Measurements from ENCODE around the gene DOCK7.
A peak's percentile ranks its signal among the peaks of the same experiment; 100 is the strongest.
"Not testable (repeated sequence)": the region's sequence is repeated elsewhere in the genome, so short reads cannot be mapped to it uniquely, and the experiment has no call there.

DOCK7 gene

DNA sequence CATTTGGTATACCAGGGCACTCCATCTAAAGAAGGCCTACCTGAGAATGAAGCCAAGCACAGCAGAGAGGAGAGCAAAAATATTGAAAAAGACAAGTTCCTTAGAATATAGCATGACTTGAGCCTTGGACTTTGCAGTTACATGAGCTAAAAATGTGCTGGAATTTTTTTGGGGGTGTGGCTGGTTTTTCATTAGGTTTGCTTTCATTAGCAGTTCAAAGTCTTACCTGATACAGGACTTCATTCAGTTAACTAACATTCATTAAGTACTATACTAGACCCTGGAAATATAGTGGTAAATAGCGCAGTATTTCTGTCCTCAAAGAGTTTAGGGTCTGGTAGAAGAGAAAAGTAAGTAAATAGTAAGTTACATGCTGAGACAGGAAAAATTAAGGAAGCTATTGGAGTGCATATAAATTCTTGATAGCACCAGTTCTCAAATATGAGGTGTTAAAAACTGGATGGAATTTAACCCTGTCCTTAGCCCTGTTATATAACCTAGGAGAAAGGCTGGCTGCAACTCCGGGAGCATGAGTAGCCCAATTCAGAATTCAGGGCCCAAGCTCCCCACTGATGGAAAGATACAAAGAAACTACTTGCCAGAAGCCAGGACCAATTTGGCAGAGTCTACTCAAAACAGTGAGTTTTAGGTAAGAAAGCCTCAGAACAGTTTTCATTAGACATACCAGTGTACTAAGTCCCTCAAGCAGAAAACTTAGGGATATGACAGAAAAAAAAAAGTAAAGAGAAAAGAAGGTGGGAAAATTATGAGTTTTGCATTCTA lies 3.1 kb upstream of the DOCK7 start:
- DNase-seq (ENCODE audit: low read depth), result no peak

DNA sequence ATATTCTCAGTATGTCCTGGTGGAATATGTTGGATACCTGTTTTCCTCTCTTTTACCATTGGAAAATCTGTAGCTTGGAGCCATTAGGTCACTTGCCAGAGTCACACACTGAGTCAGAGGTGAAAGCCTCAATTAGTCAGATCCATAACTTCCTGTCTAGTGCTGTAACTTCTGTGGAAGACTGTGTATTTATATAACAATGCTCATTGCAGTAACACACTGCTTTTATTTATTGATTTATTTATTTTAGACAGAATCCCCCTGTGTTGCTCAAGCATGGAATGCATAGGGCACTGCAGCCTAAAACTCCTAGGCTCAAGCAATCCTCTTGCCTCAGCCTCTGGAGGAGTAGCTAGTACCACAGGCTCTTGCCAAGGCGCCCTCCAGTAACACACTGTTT lies 1.3 kb upstream of the DOCK7 start:
- no peak for DNase-seq (ENCODE audit: low read depth)

DNA sequence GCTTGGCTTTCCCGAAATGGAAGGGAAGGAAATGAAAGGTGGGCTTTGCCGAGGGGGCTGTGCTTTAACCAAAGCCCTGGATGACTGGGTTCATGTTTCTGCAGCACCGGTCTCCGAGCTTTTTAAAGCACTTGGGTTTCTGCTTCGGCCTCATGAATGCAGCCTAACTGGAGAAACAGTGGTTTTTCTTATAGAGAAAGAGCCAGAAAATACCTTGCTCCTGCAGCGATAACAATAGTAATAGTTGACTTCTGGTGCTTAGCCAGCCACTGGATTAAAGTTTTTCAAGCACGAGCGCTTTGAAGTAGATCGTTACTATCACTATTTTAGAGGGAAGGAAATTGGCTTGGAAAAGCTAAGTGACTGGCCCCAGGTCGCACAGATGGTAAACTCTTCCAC lies 500 bp upstream of the DOCK7 start:
- DNase-seq (ENCODE audit: low read depth), result no peak

DNA sequence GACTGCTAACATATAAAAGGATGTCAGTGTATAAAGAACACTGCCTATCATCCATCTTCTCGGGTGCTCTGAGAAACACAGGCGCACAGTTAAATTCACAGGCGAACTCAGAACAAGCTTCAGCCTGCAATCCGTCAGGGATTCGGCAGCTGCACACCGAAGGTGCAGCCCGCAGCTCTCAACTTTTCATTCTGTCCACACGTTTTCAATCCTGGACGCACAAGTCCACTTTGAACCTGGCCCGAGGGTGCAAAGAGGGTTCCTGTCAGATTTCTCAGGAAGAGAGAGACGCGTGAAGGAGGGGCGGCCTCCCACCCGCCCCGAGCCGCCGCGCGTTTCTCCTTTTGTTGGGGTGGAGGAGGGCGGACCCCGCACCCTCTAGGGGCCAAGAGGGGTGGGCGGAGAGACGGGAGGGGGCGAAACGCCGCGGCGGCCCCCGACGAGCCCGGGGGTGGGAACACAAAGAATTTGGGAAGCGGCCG lies 724 bp downstream of the DOCK7 start:
- no peak for DNase-seq (ENCODE audit: low read depth)

DNA sequence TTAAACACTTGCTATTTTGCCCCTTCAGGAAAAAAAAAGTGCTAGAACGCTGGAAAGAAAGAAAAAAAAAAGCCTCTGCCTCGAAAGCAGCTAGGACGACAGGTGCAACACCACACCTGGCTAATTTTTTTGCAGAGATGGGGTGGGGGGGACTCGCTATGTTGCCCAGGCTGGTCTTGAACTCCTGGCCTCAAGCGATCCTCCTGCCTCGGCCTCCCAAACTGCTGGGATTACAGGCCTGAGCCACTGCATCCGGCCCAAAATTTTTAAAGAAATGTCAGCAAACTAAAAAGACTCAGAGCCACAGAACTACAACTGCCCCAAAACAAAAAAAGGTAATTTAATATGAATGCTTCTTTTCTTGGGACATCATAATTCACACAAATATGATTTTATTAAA lies 1.4 kb downstream of the DOCK7 start:
- DNase-seq (ENCODE audit: low read depth), result no peak

DNA sequence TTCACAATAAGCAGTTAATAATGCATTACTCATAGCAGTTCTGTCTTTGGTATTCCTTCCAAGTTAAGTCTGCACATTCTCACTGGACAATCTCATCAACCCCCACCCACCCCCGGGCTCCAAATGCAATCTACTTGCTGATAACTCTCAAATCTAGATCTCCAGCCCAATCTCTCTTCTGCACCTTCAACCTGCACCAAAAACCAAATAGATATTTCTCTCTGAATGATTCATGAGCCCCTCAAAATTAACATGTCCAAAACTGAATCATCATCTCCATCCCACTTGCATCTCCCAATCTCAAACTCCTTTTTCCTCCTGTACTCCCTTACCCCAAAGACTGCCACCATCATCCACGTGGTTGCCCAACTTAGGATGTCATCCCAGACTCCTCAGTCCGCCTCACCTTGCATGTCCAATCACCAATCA lies 2.7 kb downstream of the DOCK7 start:
- DNase-seq (ENCODE audit: low read depth), result no peak

DNA sequence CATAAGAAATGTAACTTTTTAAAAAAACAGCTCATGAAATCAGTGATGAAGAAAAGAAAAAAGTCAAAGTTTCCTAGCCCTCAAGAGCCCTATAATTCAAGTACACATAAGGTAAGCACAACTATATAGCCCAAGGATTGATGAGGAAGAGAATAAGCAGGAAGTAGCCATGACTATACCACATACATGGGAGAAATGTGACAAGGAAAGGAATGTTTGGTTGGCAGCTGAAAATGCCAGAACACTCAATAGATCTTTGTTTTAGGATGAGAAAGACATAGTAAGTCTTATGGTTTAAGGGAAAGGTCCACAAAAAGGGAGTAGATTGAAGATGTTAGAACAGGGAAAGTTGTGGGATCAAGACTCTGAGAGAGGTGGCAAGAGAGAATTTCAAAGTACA lies 5.7 kb downstream of the DOCK7 start:
- no peak for DNase-seq (ENCODE audit: low read depth)

DNA sequence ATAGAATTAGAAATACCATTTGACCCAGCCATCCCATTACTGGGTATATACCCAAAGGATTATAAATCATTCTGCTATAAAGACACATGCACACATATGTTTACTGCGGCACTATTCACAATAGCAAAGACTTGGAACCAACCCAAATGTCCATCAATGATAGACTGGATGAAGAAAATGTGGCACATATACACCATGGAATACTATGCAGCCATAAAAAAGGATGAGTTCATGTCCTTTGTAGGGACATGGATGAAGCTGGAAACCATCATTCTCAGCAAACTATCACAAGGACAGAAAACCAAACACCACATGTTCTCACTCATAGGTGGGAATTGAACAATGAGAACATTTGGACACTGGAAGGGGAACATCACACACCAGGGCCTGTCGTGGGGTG lies 7.2 kb downstream of the DOCK7 start:
- DNase-seq (ENCODE audit: low read depth), result not testable (repeated sequence)

DNA sequence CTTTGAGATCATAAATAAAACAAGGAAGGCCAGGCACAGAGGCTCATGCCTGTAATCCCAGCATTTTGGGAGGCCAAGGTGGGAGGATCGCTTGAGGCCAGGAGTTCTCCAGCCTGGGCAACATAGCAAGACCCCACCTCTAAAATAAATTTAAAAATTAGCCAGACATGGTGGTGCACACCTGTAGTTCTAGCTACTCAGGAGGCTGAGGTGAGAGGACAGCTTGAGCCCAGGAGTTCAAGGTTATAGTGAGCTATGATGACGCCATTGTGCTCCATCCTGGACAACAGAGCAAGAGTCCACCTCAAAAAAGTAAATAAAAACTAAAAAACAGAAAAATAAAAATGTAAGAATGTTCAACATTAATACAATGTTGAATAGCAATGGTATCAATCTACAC lies 10.4 kb downstream of the DOCK7 start:
- not testable (repeated sequence) for DNase-seq (ENCODE audit: low read depth)

DNA sequence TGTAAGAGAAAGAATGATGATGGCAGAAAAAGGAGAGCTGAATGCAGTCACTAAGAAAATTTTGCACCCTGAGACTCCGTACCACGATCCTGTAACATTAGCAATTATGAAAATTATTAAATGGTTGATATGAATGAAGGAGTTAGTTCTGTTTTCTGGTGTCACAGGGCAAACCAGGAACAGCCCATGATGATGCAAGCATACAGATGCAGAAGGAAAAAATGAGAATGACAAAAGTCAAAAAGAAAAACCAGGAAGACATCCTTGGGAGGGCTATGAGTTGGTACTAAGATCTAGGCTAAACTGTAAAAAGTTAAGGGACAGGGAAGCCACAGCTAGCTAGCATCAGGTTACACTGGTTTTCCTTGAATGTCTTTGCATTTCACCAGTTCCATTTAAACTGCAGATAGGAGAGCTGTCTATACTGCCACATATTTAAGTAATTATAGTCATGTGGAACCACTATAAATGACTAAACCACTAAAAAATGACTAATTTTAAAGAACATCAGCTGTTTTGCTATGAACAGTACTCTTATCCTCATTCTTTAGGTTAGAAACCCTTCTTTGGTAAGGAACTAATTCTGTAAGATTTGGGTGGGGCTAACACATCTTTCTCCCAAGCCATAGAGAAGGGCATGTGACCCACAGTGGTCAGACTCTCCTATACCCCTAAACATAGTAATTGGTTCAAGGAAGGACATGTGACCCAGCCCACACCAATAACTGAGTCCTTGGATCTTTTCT lies 11.4 kb downstream of the DOCK7 start:
- DNase-seq (ENCODE audit: low read depth), result no peak

DNA sequence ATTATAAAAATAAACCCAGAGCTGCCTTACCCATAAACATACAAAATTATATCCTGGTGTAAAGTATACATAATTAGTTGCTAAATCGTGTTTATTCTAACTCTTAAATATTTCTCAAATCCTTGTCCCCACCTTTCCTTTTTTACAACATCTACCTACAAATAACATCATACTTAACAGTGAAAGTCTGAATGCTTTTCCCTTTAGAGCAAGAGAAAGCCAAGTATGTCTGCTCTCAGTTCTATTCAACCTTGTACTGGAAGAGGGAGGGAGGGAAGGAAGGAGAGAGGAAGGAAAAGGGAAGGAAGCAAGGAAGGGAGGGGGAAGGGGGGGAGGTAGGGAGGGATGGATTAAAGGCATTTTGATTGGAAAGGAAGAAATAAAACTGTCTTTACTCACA lies 14.6 kb downstream of the DOCK7 start:
- no peak for DNase-seq (ENCODE audit: low read depth)

DNA sequence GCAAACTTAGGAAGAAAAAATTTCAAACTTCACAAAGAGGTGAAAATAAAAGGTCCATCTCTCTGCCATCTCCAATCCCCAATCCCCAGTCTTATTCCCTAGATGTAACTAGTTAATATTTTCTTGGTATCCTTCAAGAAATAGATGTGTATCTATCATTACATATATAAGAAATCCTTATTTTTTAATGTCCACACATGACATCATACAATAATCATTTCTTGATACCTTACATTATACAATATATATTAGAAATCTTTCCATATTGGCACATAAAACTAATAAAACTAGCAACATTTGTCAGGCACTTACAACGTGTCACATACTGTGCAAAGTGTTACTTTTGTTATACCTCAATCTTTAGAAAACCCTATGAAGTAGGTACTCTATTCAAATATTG lies 16.2 kb downstream of the DOCK7 start:
- no peak for DNase-seq (ENCODE audit: low read depth)

DNA sequence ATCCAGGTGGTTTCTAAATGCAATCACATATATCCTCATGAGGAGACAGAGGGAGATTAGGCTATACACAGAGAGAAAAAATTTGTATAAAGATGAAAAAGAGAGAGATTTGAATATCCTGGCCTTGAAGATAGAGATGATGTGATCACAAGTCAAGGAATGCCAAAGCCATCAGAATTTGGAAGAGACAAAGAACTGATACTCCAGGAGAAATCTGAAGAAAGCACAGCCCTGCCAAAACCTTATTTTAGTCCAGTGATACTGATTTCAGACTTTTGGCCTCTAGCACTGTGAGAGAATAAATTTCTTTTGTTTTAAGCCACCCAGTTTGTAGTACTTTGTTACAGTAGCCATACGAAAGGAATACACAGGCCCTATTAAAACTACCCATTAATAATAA lies 33.4 kb downstream of the DOCK7 start:
- DNase-seq (ENCODE audit: low read depth), result no peak

DNA sequence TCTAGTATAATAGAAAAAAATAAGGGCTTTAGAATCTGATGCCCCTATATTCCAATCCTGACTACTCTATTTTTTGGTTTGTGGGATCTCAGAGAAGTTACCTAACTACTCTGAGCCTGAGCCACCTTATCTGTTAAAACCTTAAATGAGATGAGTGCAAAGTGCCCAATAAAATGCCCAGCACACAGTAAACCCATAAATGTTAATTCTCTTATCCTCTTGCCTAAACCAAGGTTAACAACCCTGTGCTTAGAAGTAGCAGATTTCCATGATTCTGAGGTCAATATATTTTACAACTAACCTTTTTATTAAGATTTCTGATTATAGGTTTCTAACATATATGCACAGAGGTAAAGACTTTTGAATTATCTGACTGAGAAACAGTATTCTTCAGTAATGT lies 35.8 kb downstream of the DOCK7 start:
- DNase-seq (ENCODE audit: low read depth), result no peak

DNA sequence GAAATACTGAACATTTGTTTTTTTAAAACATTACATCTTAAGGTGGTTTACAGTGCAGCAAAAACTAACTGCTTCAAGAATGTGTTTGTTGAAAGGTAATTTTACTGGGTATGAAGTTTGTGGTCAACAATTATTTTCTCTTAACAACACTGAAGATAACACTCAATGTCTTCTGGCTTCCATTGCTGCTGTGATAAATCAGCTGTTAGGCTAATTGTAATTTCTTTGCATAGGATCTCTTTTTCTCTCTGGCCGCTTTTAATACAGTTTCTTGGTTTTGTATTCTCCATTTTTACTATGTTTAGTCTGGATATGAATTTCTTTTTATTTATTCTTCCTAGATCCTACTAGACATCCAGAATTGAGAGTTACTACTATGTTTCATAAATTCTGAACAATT lies 44.9 kb downstream of the DOCK7 start:
- no peak for DNase-seq (ENCODE audit: low read depth)

DNA sequence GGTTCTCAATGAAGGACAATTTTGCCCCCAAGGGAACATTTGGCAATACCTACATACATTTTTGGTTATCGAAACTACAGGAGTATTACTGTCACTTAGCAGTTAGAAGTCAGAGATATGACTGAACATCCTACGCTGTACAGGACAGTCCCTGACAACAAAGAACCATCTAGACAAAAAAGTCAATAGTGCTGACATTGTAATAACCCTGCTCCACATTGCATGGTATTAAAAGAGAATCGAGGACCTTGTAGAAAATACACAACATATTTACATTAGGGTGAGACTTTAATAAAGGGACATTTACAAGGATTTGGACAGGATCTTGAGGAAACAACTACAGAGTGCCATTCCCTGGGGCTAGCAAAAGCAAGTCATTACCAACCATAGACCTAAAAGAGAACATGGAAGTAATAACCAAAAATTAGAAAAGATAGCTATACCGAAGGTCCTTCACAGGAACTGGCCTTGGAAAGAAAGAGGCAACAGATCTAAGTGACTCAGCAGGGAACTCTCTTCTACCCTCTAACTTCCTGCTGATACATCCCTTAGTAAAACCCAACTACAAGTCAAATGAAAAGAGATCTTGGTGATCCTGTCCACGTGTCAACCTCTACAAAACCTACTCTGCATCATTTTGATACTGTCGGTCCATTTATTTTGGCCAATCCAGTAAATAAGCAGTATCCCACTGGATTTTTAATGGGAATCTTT lies 50.6 kb downstream of the DOCK7 start:
- no peak for DNase-seq (ENCODE audit: low read depth)

DNA sequence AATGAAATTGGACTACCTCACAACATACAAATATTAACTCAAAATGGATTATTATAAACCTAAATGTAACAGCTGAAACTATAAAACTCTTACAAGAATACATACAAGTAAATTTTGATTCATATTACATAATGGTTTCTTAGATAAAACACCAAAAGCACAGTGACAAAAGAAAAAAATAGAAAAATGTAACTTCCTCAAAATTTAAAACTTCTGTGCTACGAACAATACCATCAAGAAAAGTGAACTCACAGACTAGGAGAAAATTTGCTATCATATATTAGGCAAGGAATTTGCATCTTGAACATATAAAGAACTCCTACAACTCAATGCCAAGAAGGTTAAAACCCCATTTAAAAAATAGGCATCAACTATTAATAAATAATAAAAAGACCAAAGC lies 59.7 kb downstream of the DOCK7 start:
- DNase-seq (ENCODE audit: low read depth), result no peak

DNA sequence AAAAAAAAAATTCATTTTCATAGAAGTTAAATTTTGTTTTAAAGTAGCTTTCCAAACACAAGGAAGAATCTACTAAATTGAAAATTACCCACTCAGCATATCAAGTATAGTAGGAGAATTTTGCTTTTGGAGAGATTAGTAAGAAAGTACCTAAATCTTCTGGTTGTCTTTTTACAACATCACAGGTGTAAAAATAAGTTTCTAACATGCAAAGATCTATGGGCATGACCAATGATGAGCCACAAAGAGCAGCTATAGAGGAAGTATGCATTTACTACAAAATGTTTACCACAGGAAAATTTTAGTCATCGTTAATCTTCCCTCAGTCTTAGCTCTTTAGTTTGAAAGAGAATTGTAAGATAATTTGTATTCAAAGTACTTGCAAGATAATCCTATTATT lies 62.8 kb downstream of the DOCK7 start:
- no peak for DNase-seq (ENCODE audit: low read depth)

DNA sequence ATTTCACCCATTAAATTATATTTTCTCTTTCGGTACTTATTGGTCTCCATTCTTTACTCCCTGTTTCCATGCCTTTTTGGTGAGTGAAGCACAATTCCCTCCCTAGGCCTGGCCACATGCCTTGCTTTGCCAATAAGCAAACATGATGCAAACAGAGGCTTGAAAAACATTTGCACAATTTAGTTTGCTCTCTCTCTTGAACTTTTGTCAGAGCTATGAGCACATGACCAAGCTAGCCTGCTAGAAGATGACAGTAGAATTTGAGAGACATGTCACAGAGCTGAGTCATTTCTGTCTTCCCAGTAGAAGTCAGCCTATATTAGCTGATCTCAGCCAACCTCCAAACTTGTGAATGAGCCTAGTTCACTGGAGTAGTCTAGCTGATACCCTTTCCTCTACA lies 66.3 kb downstream of the DOCK7 start:
- peak; percentile 92 for DNase-seq (ENCODE audit: low read depth)

DNA sequence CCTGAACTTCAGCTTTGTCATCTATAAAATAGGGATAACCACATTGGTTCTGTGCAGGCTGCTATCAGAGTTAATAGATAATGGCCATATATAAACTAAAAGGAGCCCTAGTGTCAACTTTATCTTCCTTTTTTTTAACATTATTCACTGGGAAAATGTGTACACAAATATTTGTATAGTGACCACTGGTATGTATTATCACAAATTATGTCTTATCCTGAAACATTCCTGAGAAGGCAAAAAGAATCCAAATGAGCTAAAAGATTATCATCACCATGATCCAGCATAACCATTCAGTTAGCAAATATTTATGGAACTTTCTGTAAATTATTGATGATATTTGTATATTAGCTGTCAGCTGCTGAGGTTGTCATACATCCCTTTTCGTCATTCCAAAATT lies 74.3 kb downstream of the DOCK7 start:
- no peak for DNase-seq (ENCODE audit: low read depth)

DNA sequence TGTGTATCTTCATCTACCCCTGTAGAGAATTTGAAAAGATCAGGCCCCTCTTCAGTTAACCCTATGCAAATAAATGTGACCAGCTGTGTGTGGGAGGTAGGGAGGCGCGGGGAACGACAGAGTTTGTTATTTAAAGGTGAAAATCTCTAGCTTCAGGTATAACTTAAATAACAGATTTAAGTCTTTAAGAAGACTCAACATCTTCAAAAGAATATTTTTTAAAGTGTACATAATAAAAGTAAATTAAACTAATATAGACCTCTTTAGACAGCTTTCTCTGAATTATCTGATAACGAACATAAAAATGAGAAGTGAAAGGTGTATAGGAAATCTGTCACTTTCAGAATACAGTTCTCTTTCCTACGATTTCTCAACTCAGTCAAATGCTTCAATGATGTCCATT lies 74.9 kb downstream of the DOCK7 start:
- no peak for DNase-seq (ENCODE audit: low read depth)

DNA sequence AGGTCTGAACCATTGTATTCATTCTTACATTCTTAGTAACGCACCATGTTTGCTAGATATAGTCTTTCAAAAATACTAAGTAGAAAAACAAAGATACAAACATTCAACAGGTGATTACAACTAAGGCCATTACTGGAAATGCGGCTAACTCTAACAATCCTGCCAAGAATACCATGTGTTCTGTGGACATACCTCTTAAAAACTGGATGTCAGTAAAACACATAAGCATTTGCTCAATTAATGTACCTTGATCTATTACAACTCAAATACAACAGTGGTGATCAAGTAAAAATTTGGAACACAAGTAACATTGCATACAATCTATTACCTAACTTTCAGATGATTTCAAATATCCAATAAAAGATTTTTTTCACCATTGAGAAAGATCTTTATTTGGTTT lies 75.4 kb downstream of the DOCK7 start:
- no peak for DNase-seq (ENCODE audit: low read depth)

DNA sequence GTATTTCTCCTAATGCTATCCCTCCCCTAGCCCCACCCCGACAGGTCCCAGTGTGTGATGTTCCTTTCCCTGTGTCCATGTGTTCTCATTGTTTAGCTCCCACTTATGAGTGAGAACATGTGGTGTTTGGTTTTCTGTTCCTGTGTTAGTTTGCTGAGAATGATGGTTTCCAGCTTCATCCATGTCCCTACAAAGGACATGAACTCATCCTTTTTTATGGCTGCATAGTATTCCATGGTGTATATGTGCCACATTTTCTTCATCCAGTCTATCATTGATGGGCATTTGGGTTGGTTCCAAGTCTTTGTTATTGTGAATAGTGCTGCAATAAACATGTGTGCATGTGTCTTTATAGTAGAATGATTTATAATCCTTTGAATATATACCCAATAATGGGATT lies 77.6 kb downstream of the DOCK7 start:
- DNase-seq (ENCODE audit: low read depth), result not testable (repeated sequence)

Data from GM04504 (cell line).